ENCODE results near the gene ZNF331.

- no peak for TF ChIP-seq CTCF (IDR thresholded peaks at IDR 0.05)
- no peak for TF ChIP-seq POLR2A (IDR thresholded peaks at IDR 0.05)
Measured at GRCh38 chr19:53612762-53613526, 75.0 kb downstream of the ZNF331 start.

Measured in thyroid gland (tissue), 4 donors.